ENCODE data around the gene BTRC.

- TF ChIP-seq YY1 (IDR thresholded peaks at IDR 0.05; ENCODE audit: extremely low read depth, insufficient replicate concordance, low read depth, low read length) (no peak), POLR2A (IDR thresholded peaks at IDR 0.05; ENCODE audit: borderline replicate concordance, extremely low read depth, insufficient read depth, insufficient read length) (no peak), EZH2phosphoT487 (IDR thresholded peaks at IDR 0.05; ENCODE audit: borderline replicate concordance) (no peak), SRF (IDR thresholded peaks at IDR 0.05; ENCODE audit: low read depth) (no peak), CEBPB (IDR thresholded peaks at IDR 0.05; ENCODE audit: low read depth) (no peak)
Observed at GRCh38 chr10:101380353-101381017, 26.5 kb downstream of the BTRC start.

Data from HCT116 (cell line).